Measurements from ENCODE around the gene P2RY2.

Gene P2RY2

DNA sequence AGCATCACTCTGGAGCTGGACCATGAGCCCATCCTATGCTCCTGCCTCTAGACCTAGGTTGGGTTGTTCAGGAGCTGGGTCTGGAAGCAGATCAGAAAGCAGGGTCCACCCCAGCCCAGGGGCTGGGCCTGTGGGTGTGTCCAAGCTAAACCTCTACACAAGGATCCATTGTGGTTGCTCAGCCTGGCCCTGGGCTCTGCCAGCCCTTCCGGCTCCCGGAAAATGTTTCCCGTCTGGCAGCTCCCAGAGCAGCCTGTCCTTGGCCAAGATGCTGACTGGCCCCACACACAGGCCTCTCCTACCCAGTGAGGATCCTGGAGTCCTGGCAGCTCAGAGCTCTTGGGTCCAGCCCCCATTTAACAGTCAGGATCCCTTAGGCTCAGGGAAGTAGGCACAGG lies 40.7 kb upstream of the P2RY2 start:
- peak overlapping the region; percentile 26 for H3K4me3 ChIP-seq (ENCODE audit: low read length)

GRCh38 chr11:73177778-73178539 lies 40.1 kb upstream of the P2RY2 start:
- peaks cover 15% of the 10 kb centered on the region for H3K4me1 ChIP-seq (ENCODE audit: control insufficient read depth, insufficient read depth, low read length)
- H3K9me3 ChIP-seq (replicated peaks; ENCODE audit: low read length): no peaks in the 10 kb centered on the region
- H3K36me3 ChIP-seq (ENCODE audit: insufficient read depth, low read length): no peaks in the 10 kb centered on the region
- H3K4me2 ChIP-seq (ENCODE audit: low read length): peak overlapping the region; percentile 61
- H3K4me3 ChIP-seq (ENCODE audit: low read length): peak overlapping the region; percentile 26
- H3K27me3 ChIP-seq (ENCODE audit: control insufficient read depth, insufficient read depth, low read length): peaks cover 5% of the 10 kb centered on the region
- peak overlapping the region; percentile 22 for H3K9ac ChIP-seq (ENCODE audit: low read depth, low read length)

More for the DNA sequence above, 40.7 kb upstream of the P2RY2 start:
- Histone ChIP-seq H3K9me3 (replicated peaks; ENCODE audit: low read length) (no peaks in the 10 kb centered on the region), H3K9ac (ENCODE audit: low read depth, low read length) (peak overlapping the region; percentile 22), H3K36me3 (ENCODE audit: insufficient read depth, low read length) (no peaks in the 10 kb centered on the region), H3K27me3 (ENCODE audit: control insufficient read depth, insufficient read depth, low read length) (peaks cover 5% of the 10 kb centered on the region), H3K4me2 (ENCODE audit: low read length) (peak overlapping the region; percentile 61), H3K4me1 (ENCODE audit: control insufficient read depth, insufficient read depth, low read length) (peaks cover 15% of the 10 kb centered on the region)

DNA sequence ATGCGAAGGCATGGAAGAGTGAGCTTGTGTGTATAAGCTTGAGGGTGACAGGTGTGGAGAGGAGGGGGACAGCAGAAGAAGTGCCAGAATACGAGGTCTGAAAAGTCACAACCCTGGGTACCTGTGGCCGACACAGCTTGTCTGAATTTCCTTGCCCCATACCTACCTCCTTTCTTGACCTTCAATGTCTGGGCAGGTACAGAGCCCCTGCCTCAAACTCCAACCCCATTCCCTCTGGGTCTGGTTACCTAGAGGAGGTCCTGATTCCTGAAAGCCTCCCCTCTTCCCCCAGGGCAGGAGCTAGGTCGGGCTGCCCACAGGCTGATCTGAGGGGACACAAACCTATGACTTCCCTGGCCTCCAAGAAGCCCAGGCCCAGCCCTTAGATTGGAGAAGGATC lies 39.4 kb upstream of the P2RY2 start:
- Histone ChIP-seq H3K4me2 (ENCODE audit: low read length) (no peak overlapping the region), H3K9me3 (replicated peaks; ENCODE audit: low read length) (no peaks in the 10 kb centered on the region), H3K4me1 (ENCODE audit: control insufficient read depth, insufficient read depth, low read length) (peaks cover 13% of the 10 kb centered on the region), H3K27me3 (ENCODE audit: control insufficient read depth, insufficient read depth, low read length) (peaks cover 5% of the 10 kb centered on the region), H3K9ac (ENCODE audit: low read depth, low read length) (no peak overlapping the region), H3K4me3 (ENCODE audit: low read length) (no peak overlapping the region), H3K36me3 (ENCODE audit: insufficient read depth, low read length) (no peaks in the 10 kb centered on the region)

DNA sequence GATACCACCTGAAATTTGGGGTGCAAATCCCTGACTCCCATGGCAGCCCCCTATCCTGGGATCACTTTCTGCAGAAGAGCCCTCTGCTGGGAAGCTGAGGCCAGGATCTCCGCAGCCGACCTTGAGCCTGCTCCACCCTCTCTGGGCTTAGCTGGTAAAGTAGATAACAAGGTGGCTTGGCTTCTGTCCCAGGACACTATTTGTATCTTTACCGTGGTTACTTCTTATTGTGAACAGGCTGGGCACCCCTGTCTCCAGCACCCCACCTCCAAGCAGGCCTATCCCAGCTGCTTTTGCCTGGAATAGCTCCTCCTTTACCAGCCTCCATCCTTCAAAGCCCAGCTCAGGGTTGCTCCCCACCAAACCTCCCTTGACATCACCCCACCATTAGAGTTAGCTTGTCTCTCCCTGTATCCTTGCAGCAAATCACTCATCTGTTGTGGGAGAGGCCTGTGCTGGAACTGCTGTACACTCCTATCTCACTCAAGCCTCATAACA lies 35.2 kb upstream of the P2RY2 start:
- Histone ChIP-seq H3K36me3 (ENCODE audit: insufficient read depth, low read length) (no peaks in the 10 kb centered on the region), H3K9ac (ENCODE audit: low read depth, low read length) (no peak overlapping the region), H3K4me2 (ENCODE audit: low read length) (no peak overlapping the region), H3K27me3 (ENCODE audit: control insufficient read depth, insufficient read depth, low read length) (peaks cover 5% of the 10 kb centered on the region), H3K4me3 (ENCODE audit: low read length) (no peak overlapping the region), H3K4me1 (ENCODE audit: control insufficient read depth, insufficient read depth, low read length) (peaks cover 22% of the 10 kb centered on the region), H3K9me3 (replicated peaks; ENCODE audit: low read length) (no peaks in the 10 kb centered on the region)

DNA sequence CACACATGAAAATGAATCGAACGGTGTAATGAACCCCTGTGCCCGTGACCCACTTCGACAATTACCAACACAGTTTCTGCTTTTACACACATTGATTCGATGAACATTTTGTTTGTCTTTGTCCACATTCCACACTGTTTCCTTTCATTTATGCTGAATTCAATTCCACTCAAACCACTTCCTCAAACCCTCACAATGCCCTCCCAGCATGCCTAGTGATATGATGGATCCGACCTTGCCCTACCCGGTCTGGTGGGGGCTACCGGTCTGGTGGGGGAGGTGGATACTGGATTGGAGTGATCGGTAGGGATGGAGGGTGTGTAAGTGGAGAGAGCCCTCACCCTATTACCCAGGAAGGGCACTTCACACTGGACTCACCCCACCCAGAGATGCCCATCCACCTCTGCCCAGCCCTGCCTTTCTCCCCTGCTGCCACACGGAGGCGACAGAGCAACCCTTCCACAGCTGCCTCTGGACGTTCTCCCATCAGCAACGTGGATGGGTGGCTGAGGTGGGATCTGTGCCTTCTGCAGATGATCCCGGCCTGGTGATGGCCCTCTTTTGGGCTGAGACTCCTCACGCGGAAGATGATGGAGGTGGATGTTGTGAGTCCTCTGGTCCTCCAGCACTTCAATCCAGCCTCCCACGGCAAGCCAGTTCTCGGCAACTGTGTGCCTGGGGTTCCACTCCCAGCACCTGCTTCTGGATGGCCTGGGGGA lies 33.0 kb upstream of the P2RY2 start:
- Histone ChIP-seq H3K9ac (ENCODE audit: low read depth, low read length) (peak overlapping the region; percentile 25), H3K4me1 (ENCODE audit: control insufficient read depth, insufficient read depth, low read length) (peaks cover 21% of the 10 kb centered on the region), H3K4me3 (ENCODE audit: low read length) (peak overlapping the region; percentile 39), H3K9me3 (replicated peaks; ENCODE audit: low read length) (no peaks in the 10 kb centered on the region), H3K27me3 (ENCODE audit: control insufficient read depth, insufficient read depth, low read length) (no peaks in the 10 kb centered on the region), H3K36me3 (ENCODE audit: insufficient read depth, low read length) (no peaks in the 10 kb centered on the region), H3K4me2 (ENCODE audit: low read length) (peak overlapping the region; percentile 68)

DNA sequence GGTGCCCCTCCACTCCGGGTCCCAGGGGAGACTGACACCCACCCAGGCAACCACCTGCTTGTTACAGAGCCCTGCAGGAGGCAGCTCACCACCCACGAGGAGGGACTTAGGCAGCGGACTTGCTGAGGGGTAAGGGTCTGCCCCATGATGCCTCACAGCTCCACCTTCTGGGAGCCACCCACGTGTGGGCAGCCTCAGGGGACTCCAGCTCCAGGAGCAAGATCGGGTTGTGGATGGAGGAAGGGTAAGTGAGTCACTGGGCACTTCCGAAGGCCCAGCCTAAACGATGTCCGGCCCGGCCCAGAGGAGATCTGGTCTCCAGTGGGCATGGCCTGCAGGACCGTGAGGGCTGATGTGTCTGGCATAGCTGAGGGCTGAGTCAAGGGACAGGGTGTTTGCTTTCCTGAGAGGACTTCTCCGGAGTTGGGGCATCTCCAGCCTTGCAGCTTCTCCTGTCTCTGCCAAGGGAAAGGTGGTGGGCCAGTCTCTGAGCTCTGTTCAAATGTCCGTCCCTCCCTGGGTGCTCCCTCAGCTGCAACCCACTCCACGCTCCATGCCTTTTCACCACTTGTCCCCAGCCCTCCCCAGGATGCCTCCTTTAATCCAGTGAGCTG lies 32.3 kb upstream of the P2RY2 start:
- peaks cover 21% of the 10 kb centered on the region for H3K4me1 ChIP-seq (ENCODE audit: control insufficient read depth, insufficient read depth, low read length)
- H3K4me3 ChIP-seq (ENCODE audit: low read length): peak overlapping the region; percentile 39
- no peaks in the 10 kb centered on the region for H3K9me3 ChIP-seq (replicated peaks; ENCODE audit: low read length)
- peak overlapping the region; percentile 25 for H3K9ac ChIP-seq (ENCODE audit: low read depth, low read length)
- H3K27me3 ChIP-seq (ENCODE audit: control insufficient read depth, insufficient read depth, low read length): no peaks in the 10 kb centered on the region
- H3K4me2 ChIP-seq (ENCODE audit: low read length): peak overlapping the region; percentile 68
- no peaks in the 10 kb centered on the region for H3K36me3 ChIP-seq (ENCODE audit: insufficient read depth, low read length)

- H3K4me3 ChIP-seq (ENCODE audit: low read length): peak overlapping the region; percentile 39
- peak overlapping the region; percentile 15 for H3K9ac ChIP-seq (ENCODE audit: low read depth, low read length)
- peak overlapping the region; percentile 68 for H3K4me2 ChIP-seq (ENCODE audit: low read length)
- H3K4me1 ChIP-seq (ENCODE audit: control insufficient read depth, insufficient read depth, low read length): peaks cover 21% of the 10 kb centered on the region
- no peaks in the 10 kb centered on the region for H3K36me3 ChIP-seq (ENCODE audit: insufficient read depth, low read length)
- H3K9me3 ChIP-seq (replicated peaks; ENCODE audit: low read length): no peaks in the 10 kb centered on the region
- H3K27me3 ChIP-seq (ENCODE audit: control insufficient read depth, insufficient read depth, low read length): no peaks in the 10 kb centered on the region
Observed at GRCh38 chr11:73186294-73186850, 31.7 kb upstream of the P2RY2 start.

DNA sequence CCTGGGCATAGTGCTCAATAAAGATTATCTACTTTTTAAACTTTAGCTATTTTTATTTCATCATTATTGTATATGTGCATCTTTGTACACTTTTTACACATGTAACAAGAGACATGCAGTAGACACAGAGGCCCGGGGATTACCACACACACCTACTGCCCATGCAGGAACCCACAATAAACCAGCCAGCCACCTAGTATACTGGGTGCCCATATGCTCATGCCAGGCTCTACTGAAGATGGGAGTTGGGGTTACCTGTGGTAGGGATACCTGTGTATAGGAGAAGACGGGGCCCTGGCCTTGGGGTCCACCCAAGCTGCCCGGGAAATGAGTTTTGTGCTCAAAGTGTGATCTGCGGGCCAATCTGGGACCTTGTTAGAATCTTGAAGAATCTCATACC lies 31.2 kb upstream of the P2RY2 start:
- H3K27me3 ChIP-seq (ENCODE audit: control insufficient read depth, insufficient read depth, low read length): no peaks in the 10 kb centered on the region
- H3K4me1 ChIP-seq (ENCODE audit: control insufficient read depth, insufficient read depth, low read length): peaks cover 21% of the 10 kb centered on the region
- H3K9me3 ChIP-seq (replicated peaks; ENCODE audit: low read length): no peaks in the 10 kb centered on the region
- no peaks in the 10 kb centered on the region for H3K36me3 ChIP-seq (ENCODE audit: insufficient read depth, low read length)
- H3K4me3 ChIP-seq (ENCODE audit: low read length): no peak overlapping the region
- H3K4me2 ChIP-seq (ENCODE audit: low read length): no peak overlapping the region
- H3K9ac ChIP-seq (ENCODE audit: low read depth, low read length): no peak overlapping the region

DNA sequence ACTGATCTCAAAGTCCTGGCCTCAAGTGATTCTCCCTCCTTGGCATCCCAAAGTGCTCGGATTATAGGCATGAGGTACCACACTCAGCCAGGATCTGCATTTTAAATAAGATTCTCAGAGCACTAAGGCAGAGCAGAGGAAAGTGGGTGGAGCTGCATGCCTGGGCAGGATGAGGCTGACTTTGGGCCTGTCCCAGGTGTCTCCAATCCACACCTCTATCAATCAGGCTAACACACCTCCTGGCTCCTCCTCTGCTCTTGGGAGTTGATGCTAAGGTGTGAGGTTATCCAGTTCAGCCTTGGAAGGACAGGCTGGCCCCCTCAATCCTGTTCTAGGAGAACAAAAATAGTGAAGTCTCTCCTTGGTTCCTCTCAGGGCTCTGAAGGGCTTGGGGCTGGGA lies 30.2 kb upstream of the P2RY2 start:
- no peak overlapping the region for H3K9ac ChIP-seq (ENCODE audit: low read depth, low read length)

DNA sequence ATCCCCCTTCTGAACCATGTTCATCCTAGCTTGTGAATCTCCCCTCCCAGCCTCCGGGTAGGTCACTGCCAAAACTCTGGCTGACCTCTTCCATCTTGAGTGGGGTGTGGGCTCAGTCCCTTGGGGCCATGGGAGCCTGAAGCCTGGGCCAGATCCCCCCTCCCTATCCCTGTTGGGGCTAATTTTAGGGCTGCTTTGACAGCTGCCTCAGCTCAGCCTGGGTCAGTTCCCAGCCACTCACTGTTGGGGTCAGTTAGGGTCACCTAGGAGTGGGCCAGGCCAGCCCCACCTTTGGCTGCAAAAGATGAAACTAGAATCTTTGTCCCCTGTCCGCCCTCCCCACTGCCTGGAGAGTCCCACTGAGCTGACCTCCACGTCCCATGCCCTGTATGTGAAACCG lies 29.8 kb upstream of the P2RY2 start:
- Histone ChIP-seq H3K9me3 (replicated peaks; ENCODE audit: low read length) (no peaks in the 10 kb centered on the region), H3K4me1 (ENCODE audit: control insufficient read depth, insufficient read depth, low read length) (peaks cover 21% of the 10 kb centered on the region), H3K27me3 (ENCODE audit: control insufficient read depth, insufficient read depth, low read length) (no peaks in the 10 kb centered on the region), H3K4me3 (ENCODE audit: low read length) (no peak overlapping the region), H3K9ac (ENCODE audit: low read depth, low read length) (no peak overlapping the region), H3K36me3 (ENCODE audit: insufficient read depth, low read length) (no peaks in the 10 kb centered on the region), H3K4me2 (ENCODE audit: low read length) (no peak overlapping the region)

More for the DNA sequence above, 30.2 kb upstream of the P2RY2 start:
- Histone ChIP-seq H3K27me3 (ENCODE audit: control insufficient read depth, insufficient read depth, low read length) (no peaks in the 10 kb centered on the region), H3K9me3 (replicated peaks; ENCODE audit: low read length) (no peaks in the 10 kb centered on the region), H3K36me3 (ENCODE audit: insufficient read depth, low read length) (no peaks in the 10 kb centered on the region), H3K4me1 (ENCODE audit: control insufficient read depth, insufficient read depth, low read length) (peaks cover 21% of the 10 kb centered on the region), H3K4me3 (ENCODE audit: low read length) (no peak overlapping the region), H3K4me2 (ENCODE audit: low read length) (no peak overlapping the region)

GRCh38 chr11:73189315-73189714 lies 28.8 kb upstream of the P2RY2 start:
- no peaks in the 10 kb centered on the region for H3K27me3 ChIP-seq (ENCODE audit: control insufficient read depth, insufficient read depth, low read length)
- no peak overlapping the region for H3K9ac ChIP-seq (ENCODE audit: low read depth, low read length)
- no peak overlapping the region for H3K4me3 ChIP-seq (ENCODE audit: low read length)
- no peaks in the 10 kb centered on the region for H3K9me3 ChIP-seq (replicated peaks; ENCODE audit: low read length)
- no peak overlapping the region for H3K4me2 ChIP-seq (ENCODE audit: low read length)
- peaks cover 21% of the 10 kb centered on the region for H3K4me1 ChIP-seq (ENCODE audit: control insufficient read depth, insufficient read depth, low read length)
- H3K36me3 ChIP-seq (ENCODE audit: insufficient read depth, low read length): no peaks in the 10 kb centered on the region

All from skeletal muscle satellite cell (primary cell).